SK-N-MC (cell line): ENCODE data around the gene MET.

ENCODE experiments used
- DNase-seq: peaks from one replicate; pipeline ENCODE4 v3.0.0-alpha.2; 2011; ENCODE audit warnings: low read depth, low spot score
- H3K27ac ChIP-seq: fragments of 200-600 bp; sonication (generic); 2 replicates; pipeline ENCODE4 v1.5.1; 2016; ENCODE audit warnings: mixed run types
- H3K36me3 ChIP-seq: fragments of 200-600 bp; sonication (generic); 2 replicates; pipeline ENCODE4 v1.6.1; 2017; ENCODE audit warnings: antibody characterized with exemption, low read length, mixed read lengths; ENCODE audit not compliant: insufficient read depth
- H3K4me3 ChIP-seq: fragments of 200-600 bp; sonication (generic); 2 replicates; pipeline ENCODE4 v1.5.1; 2016
- H3K9ac ChIP-seq: fragments of 200-600 bp; sonication (generic); 2 replicates; pipeline ENCODE4 v1.8.0; 2017; ENCODE audit warnings: mixed run types, mixed read lengths; ENCODE audit not compliant: insufficient read length
- H3K9me3 ChIP-seq: fragments of 200-600 bp; sonication (generic); 2 replicates; pipeline ENCODE4 v1.6.1; 2017; ENCODE audit warnings: low read depth, mild to moderate bottlenecking, antibody characterized with exemption, low read length, moderate library complexity, mixed read lengths
- EZH2 ChIP-seq: fragments of 200-600 bp; sonication (generic); IDR thresholded peaks from one replicate; pipeline ENCODE4 v1.6.1; 2017; ENCODE audit warnings: antibody characterized with exemption
- FOXP2 ChIP-seq: optimal IDR thresholded peaks from 2 replicates; pipeline ENCODE3; 2011; ENCODE audit warnings: mild to moderate bottlenecking, moderate library complexity; ENCODE audit not compliant: insufficient read depth; ENCODE audit errors: extremely low read length, control extremely low read depth
- POLR2AphosphoS5 ChIP-seq: IDR thresholded peaks from 2 replicates; pipeline ENCODE4 v1.6.1; 2012; ENCODE audit warnings: mild to moderate bottlenecking, low read depth, low read length, borderline replicate concordance

MET gene

DNA sequence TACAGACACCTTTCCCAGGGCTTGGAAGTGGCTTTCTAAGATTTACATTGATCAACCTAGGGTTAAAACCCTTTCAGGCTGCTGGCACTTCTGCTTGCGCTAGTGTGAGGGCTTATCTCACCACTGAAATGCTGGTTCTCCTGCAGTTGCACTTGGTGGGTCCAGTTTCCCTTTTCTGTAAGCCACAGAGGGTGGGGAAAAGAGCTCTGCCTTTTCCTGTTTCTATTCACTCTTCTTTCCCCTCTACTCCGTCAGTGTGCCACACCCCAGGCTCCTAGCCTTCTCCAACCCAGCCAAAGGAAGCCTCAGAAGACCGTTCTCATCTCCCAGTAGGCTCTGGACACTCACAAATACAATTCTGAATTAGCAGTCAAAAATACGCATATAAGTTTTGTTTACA lies 171.4 kb downstream of the MET start:
- TF ChIP-seq POLR2AphosphoS5: no peak
- no peak for TF ChIP-seq FOXP2
- no peak for TF ChIP-seq EZH2
- H3K9me3 ChIP-seq: no peaks in the 10 kb centered on the region
- H3K9ac ChIP-seq: no peak overlapping the region
- H3K27ac ChIP-seq: no peak overlapping the region
- no peak overlapping the region for H3K4me3 ChIP-seq
- H3K36me3 ChIP-seq: no peaks in the 10 kb centered on the region
- DNase-seq: no peak
